NB4 (cell line): ENCODE results near the gene FRY.

Experiments used
- CTCF ChIP-seq: IDR thresholded peaks from one replicate; pipeline ENCODE4 v1.5.1; 2012; ENCODE audit warnings: low read depth, low read length
- MAX ChIP-seq: IDR thresholded peaks from 2 replicates; pipeline ENCODE4 v1.6.1; 2011; ENCODE audit warnings: low read depth, low read length
- POLR2A ChIP-seq: IDR thresholded peaks from 2 replicates; pipeline ENCODE4 v1.6.1; 2011; ENCODE audit warnings: mild to moderate bottlenecking; ENCODE audit not compliant: insufficient read length; ENCODE audit errors: extremely low read depth

- TF ChIP-seq CTCF (no peak), POLR2A (no peak), MAX (no peak)
These were observed 182.5 kb downstream of the FRY start for GRCh38 chr13:32214071-32214470.
